GM18858 (cell line): Measurements from ENCODE around the gene RAB3GAP2.
"Not testable (repeated sequence)": the region's sequence is repeated elsewhere in the genome, so short reads cannot be mapped to it uniquely, and the experiment has no call there.

Experiments
- ATAC-seq: cut with Tn5 transposase; IDR thresholded peaks from one replicate; pipeline ENCODE4 v1.9.1; 2021; ENCODE audit not compliant: unreplicated experiment

Gene RAB3GAP2

DNA sequence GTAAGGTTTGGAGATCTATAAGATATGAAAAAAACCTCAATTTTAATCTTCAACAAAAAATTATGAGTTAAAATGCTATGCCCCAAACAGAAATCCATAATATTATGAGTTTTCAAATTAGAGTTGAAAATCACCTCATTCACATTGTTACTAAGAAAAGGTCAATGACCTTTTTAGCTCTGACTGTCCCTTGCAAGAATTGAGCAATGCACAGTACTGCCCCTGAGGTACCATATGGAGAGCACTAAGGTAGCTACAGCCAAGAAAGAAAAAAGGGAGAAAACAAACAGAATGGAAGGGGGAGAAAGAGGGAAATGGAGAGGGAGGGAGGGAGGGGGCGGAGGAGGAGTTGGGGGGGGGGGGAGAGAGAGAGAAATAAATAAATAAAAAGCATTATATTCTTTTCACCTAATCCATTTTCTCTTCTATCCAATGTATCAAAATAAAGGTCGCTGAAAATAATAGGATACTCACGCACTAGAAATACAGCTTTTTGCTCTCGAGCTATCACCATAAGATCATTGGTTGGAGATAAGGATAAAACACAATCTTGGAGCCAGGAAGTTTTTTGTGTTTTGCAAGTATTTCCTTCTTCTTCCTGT is 58.8 kb downstream of the RAB3GAP2 start:
- no peak for ATAC-seq

DNA sequence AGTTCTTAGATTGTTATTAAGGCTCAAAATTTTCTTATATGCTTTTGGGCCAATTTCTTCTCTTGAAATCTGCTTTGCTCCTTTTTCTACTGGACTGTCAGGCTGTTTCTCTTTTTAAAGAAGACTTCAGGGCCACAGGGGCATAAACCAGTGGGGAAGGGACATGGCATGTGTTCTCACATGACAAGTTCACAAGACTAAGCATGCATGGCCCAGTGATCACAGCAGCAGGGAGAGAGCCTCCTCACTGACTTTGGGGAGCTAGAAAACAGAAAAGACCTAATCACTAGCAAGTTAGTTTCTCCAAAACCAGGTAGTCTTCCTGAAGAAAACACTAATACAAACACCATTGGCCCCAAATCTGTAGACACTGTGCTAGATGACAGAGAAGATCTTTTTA is 64.8 kb downstream of the RAB3GAP2 start:
- ATAC-seq, result no peak

DNA sequence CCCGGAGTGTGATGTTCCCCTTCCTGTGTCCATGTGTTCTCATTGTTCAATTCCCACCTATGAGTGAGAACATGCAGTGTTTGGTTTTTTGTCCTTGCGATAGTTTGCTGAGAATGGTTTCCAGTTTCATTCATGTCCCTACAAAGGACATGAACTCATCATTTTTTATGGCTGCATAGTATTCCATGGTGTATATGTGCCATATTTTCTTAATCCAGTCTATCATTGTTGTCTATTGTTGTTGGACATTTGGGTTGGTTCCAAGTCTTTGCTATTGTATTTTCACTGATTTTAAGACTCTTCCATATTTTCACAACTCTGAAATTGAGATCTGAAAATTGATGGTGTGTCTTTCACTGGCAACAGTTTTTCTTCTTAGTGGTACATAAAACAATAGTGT is 67.5 kb downstream of the RAB3GAP2 start:
- ATAC-seq, result not testable (repeated sequence)

DNA sequence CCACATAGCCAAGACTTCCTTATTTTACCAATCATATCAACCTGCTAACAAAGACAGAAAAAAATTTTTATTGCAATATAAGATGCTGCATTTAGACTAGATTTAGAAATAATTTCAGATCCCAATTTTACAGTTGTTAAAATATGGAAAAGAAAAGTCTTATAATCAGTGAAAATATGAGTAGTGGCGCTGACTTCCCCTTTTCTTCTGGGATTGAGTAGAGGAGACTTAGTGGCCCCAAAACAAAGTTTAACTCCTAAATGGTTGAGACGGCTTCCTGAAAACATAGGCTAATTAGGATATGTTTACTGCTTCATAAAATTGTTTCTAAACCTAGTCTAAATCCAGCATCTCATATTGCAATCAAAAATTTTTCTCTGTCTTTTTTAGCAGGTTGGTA is 68.4 kb downstream of the RAB3GAP2 start:
- no peak for ATAC-seq

DNA sequence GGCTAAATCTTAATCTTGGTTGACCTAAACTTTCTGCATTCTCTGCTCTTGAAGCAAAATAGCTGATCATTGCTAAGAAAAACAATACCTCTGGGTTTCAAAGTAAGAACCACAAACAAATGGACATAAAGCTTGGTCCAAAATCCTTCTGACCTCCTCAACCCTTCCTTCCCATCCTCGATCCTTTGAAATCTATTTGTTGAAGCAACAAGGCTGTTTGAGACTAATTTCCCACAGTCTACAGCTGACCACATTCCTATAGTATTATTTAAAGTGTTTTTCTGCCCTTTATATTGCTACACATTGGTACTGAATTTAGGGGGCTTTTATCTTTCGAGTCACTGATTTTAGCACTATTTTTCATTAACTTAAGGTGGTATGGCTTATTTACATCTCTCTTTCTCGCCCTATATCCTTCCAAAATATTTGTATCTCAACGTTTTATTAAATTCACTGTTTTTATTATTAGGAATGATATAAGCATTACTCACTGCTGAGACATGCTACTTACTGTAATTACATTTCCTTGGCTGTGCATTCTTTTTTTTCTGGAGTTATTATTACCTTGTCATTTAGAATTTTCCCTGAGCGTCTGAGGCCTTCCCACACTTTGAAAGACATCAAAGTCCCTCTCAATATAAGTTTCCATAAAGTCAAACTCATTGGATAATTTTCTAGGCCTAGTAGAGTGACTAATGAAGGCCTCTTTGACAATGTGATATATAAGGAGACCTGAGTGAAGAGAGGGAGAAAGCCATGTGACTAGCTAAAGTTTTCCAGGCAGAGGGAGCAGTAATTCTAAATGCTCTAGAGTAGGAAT is 73.9 kb downstream of the RAB3GAP2 start:
- no peak for ATAC-seq

DNA sequence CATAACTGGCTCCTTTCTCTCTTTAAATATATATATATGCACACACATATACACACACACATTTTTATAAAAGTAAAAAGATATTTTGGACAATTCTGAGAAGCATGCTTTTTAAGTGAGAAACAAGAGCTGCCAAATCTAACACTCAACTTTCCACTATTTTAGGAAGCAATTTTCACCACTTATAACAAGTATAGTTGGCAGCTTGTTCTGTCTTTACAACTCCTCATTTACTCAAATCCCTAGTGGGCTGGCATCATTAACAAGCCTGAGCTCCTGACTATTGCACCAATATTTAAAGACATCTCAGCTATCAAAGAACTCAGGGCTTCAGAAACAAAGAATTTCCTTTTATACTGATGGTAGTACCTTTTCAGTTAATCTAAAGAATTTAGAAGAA is 76.6 kb downstream of the RAB3GAP2 start:
- ATAC-seq, result no peak

DNA sequence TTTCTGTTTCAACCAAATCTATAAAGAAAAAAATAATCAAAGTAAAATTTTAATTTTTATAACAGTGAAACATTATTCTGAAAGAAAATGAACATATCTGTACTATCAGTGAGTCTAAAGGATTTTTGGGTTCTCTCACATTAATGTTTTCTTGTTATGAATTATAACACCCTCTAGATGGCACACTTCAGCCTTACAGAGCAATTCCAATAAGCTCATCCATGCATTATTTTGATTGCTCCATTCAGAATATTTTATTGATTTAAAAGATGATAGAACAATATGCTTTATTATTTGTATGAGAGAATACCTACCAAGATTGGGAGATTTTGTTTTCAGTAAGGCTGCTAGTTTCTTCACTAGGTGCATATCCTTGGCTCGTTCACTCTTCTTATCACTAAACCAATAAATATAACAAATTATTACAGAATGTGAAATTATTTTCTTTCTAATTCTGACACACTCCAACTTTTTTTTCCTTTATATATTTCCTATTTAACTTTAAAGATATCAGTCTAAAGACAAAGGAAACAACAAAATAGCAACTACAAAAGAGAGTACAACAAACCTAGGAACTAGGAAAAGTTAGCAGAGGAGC is 82.4 kb downstream of the RAB3GAP2 start:
- ATAC-seq, result peak; percentile 47

DNA sequence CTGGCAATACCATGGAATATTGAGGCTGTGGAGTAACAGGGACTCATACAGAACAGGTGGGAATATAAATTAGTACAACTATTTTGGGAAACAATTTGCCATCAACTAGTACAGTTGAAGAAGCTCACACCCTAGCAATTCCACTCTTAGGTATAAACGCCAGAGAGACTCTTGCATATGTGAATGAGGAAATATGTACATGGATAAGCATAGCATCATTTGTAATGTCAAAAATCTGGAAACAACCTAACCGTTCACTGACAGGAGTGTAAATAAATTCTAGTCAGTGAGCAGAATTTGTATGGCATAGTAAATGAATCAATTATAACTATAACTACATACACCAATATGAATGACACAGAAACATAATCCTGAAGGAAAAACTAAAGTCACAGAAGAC is 83.7 kb downstream of the RAB3GAP2 start:
- ATAC-seq, result no peak

DNA sequence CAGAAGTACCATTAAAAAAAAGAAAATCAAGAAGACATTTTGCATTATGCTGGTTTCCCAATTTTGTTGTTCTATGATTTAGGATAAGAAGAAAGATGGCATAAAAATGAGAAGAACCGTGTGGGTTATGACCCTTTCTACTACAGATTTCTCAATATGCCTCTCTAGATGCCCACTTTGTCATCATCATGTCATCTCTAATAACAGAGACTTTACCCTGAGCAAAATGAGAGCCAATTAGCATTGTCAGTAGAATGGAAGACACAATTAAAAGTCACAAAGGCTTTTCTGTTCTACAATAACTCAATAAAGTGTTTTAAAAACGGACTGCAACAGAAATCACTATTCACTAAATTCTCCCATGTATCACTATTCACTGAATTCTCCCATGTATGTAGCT is 85.5 kb downstream of the RAB3GAP2 start:
- ATAC-seq, result no peak

DNA sequence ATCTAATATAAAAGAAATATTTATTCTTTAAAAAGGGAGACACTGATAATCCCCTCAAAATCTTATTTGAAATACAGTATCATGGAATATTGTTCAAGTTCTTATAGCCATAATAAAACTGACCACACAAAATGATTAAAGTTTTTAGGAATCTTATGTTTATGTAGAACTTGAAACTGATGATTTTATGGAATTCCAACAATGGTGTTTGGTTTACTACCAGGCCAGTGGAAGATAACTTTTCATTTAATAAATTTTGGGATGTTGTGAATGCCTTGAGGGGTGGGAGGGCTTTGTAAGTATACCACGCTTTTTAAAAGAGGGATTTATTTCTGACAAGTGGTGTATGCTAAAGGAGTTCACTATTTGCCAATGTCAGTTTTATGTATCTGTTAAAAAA is 87.7 kb downstream of the RAB3GAP2 start:
- no peak for ATAC-seq

DNA sequence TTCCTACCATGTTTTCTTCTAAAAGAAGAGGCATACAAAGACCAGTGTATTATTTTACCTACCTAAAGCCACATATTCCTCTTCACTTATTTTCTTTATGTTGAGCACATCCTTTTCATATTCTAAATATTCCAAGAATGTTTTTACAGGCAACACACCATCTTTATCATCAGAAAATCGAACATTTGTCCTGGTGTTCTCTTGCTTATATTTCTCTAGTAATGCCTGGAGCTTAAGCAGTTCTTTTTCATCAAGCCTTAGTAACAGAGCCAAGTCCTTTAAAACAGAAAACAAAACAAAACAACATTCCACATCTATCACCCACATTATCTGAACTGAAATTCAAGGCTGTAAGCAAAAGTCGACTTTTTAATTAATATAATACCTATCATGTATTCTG is 89.6 kb downstream of the RAB3GAP2 start:
- ATAC-seq, result no peak

DNA sequence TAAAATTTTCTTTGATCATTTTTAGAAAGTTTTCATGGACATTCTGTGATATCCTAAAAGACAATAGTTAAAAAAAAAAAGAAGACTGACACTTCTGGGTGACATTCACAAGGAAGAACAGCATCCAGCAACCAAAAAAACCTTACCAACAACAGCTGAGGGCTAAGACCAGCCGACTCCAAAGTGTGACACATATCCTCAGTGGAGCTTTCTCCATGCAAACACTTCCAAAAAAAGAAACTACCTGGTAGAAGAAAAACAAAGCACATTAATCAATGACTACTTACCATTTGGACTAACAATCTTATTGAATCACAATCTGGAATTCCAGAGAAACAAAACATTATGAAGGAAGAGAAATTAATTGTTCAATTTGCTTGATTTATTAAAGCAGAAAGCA is 90.1 kb downstream of the RAB3GAP2 start:
- ATAC-seq, result no peak

DNA sequence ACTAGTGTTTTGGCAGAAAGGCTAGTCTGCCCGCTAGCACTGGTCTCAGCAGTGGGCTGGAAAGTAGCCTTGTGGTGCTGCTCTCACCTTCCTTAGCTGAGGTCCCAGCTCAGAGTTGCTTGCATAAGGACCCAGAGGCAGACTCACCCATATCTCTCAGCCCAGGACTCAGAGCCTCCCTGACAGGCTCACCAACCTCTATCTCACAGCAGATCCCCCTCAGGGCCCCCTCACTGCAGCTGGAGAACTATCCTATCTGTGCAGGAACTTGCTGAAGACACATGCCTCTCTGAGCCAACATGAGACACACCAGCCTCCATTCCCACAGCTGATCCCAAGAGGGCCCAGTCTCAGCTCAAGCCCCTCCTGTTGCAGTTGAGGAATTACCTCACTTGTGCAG is 95.7 kb downstream of the RAB3GAP2 start:
- no peak for ATAC-seq

DNA sequence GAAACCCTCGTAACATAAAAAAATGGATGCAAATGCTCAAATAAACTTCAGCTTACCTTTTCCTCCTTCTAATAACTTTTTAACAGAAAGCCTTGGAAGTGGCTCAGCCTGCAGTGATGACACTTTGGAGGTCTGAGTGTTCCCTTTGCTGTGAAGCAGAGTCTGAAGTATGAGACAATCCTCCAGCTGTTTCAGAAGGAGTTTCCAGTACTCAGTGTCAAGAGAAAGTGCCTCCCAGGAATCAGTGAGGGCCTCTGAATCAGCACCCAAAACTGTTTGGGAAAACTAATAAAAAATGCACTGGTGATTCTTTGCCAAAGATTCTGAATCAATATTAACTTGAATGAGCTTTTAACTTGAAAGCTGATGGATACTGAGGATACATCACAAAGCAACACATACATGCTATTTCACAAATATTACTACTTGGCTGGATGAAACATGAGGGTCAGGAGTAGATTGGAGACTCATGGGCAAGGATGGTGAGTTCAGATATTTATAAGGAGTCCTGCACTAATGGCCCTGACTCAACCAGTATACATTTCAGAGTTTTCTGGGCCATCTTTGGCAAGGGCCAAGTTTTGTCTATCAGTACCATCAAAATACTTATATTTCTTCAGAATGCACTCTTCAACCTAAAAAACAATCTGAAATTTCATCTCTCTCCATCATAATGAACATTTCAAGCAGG is 101.3 kb downstream of the RAB3GAP2 start:
- ATAC-seq, result no peak

DNA sequence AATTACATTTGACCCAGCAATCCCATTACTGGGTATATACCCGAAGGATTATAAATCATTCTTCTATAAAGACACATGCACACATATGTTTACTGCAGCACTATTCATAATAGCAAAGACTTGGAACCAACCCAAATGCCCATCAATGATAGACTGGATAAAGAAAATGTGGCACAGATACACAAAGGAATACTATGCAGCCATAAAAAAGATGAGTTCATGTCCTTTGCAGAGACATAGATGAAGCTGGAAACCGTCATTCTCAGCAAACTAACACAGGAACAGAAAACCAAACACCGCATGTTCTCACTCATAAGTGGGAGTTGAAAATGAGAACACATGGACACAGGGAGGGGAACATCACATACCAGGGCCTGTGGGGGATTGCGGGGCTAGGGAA is 102.4 kb downstream of the RAB3GAP2 start:
- ATAC-seq, result not testable (repeated sequence)

DNA sequence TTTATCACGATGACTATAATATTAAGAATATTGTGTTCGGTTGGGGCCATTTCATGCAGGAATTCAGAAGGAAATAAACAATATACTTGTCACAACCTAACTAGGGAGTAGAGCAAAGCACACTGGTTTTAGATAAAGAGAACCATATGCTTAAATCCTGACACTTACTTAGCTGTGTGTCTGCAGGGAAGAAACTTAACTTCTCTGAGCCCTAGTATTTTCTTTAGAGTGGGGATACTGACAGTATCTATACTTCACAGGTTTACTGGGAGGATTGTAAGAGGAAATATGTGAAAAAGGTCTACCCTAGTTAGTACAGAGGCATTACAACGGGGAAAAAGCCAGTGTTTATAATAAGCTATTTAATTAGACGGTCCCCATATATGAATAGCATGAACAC is 105.4 kb downstream of the RAB3GAP2 start:
- ATAC-seq, result no peak

DNA sequence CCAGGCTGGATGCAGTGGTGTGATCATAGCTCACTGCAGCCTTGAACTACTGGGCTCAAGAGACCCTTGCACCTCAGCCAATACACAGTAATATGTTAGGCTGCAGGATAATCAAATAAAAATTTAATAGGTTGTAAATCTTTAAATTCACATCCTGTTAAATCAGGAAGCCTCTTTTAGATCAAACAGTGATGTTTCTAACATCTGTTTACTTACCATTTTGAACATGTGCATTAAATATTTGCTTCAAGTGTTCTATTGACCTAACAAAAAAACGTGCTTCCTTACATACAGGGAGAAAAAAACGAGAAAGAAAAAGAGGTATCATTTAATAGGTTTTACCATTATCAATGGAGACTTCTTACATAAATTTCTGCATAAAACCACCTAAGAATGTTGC is 107.7 kb downstream of the RAB3GAP2 start:
- no peak for ATAC-seq

DNA sequence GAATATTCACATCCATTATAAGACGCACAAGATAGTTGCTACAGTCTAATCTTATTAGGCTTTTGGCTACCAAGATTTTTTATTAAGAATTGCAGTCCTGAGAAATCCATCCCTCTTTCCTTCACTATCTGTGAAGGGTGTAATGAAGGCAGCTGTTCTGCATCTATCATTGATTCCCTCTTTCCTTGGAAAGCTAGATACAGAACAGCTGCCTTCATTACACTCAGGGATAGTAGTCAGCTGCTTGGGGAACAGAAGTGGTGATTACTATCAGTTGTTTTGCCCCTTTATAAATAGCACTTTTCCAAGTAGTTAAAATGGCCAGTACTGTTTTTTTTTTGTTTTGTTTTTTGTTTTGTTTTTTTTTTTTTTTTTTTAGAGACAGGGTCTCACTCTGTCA is 108.1 kb downstream of the RAB3GAP2 start:
- no peak for ATAC-seq

DNA sequence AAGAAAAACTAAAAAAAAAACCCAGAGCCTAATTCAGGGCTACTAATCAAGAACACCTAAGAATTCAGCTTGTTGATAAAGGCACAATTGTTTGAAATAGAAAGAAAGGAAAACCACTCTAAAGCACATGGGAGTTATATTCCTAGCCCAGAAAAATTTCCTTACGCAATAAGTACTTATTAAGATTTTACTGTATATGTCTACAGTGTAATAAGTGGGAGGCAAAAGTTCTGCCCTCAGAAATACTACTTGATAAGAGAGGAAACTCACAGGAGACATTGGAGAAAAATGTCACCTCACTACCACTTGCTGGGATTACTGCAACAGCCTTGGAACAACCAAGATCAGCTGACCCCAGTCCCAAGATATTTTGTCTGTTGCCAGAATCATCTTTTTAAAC is 112.2 kb downstream of the RAB3GAP2 start:
- no peak for ATAC-seq

DNA sequence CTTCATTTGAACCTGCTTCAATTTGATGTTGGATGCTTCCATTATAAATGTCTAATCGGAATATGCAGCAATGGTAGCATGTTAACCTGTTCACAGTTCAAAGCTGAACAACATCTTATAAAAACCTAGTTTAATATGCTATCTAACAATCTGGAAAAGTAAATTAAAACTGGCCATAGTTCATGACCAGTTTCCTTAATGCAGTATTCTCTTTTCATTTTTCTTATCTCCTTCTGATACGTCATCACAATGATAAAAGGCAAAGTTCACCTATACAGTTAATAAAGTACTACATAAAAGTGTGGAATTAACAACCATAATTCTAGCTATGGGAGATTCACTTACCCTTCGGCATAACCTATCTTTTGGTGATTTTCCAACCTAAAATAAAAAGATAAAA is 113.2 kb downstream of the RAB3GAP2 start:
- no peak for ATAC-seq

DNA sequence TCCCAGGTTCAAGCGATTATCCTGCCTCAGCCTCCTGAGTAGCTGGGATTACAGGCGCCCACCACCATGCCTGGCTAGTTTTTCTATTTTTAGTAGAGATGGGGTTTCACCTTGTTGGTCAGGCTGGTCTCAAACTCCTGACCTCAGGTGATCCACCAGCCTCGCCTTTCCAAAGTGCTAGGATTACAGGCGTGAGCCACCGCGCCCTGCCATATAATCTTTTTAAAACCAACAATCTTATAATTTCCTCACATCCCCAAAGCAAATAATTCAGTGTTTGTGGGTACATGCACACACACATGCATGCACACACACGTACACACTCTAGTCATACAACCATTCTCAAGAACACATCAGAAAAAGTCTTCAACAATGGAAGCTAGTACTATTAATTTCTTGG is 113.7 kb downstream of the RAB3GAP2 start:
- not testable (repeated sequence) for ATAC-seq

DNA sequence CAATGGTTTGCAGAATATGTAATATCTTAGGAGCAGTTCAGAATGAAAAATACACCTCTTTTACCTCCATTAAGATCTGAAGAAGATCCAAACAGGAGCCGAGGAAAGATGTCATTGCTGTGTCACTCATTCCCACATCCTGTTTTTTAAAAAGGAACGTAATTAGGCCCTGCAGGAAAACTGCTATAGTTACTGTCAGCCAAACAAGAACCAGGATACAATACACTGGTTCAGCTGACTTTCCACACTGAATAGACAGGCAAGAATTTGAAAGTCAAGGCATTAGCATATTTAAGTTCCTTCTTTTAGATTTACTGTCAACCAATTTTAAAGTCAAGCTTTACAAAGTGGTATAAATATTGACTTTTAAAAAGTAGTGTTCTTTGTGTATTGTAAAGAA is 114.5 kb downstream of the RAB3GAP2 start:
- ATAC-seq, result no peak
